ENCODE results near the gene KRT76.
A peak's percentile ranks its signal among the peaks of the same experiment; 100 is the strongest.

KRT76 gene

DNA sequence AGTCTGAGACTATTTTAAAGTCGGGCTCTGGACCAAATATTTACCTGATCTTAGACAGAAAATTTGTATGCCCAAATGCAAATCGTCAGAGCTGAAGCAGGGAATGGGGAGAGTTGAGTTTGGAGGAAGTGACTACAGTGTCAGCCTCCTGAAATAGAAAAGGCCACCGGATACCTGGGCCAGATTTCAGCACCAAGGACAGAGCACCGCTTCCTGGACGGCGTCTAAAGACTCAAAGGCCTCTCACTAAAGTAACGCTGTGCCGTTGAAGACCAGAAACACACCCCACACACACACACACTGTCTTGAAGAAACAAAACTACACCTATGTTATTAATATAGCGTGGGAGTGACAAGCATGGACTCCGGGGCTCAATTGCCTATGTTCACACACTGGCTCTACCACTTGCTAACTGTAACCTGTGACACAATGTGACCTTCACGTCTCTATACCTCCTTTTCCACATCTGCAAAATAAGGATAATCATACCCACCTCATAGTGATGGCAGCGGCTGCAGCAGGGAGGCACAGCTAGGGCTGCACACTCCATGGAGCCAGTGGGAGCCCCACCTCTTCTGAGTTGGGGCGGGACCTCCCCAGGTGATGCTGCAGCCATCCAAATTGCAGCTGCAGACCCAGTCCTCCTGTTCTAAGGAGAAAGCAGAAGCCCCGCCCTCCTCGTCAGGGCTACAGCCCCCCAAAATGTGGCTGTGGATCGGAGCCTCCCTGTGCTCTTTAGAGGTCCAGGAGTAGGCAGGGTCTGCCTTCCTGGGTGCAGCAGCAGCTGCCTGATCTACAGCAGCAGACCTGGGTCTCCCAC is 35.6 kb downstream of the KRT76 start:
- no peak overlapping the region for H2BK15ac ChIP-seq (replicated peaks; ENCODE audit: low read depth)
- no CpG with 5 or more reads among the region's 16 CpGs for WGBS (ENCODE audit: extremely low coverage, insufficient coverage, low lambda C conversion rate)
- no peak overlapping the region for H4K5ac ChIP-seq (ENCODE audit: low read length)
- H3K4me1 ChIP-seq (ENCODE audit: control insufficient read depth, low read depth, low read length), result no peaks in the 10 kb centered on the region
- peak; percentile 79 for DNase-seq
- H3K79me2 ChIP-seq (ENCODE audit: control insufficient read depth, insufficient read depth, low read length), result no peaks in the 10 kb centered on the region
- H3K36me3 ChIP-seq (ENCODE audit: control insufficient read depth, insufficient read depth, low read length), result no peaks in the 10 kb centered on the region
- H3K4me3 ChIP-seq (ENCODE audit: low read length), result no peak overlapping the region
- no peaks in the 10 kb centered on the region for H3K27me3 ChIP-seq (ENCODE audit: insufficient read depth, low read length, poor library complexity)
- H3K79me1 ChIP-seq (ENCODE audit: low read length), result no peaks in the 10 kb centered on the region
- no peak overlapping the region for H3K9ac ChIP-seq (ENCODE audit: low read length)
- no peak overlapping the region for H4K8ac ChIP-seq (ENCODE audit: low read depth, low read length)
- no peak overlapping the region for H3K4me2 ChIP-seq (ENCODE audit: low read length)
- H2BK120ac ChIP-seq (ENCODE audit: low read depth, low read length), result no peak overlapping the region
- H2AK5ac ChIP-seq (ENCODE audit: low read length), result no peak overlapping the region
- H3K18ac ChIP-seq (ENCODE audit: low read length), result no peak overlapping the region
- H3K56ac ChIP-seq (ENCODE audit: low read length), result no peak overlapping the region
- no peak overlapping the region for H3K4ac ChIP-seq (ENCODE audit: low read depth, low read length)
- H3K27ac ChIP-seq (ENCODE audit: low read depth, low read length), result no peak overlapping the region
- H3K23ac ChIP-seq (ENCODE audit: low read length), result no peak overlapping the region
- H2BK5ac ChIP-seq (ENCODE audit: low read length), result no peak overlapping the region

DNA sequence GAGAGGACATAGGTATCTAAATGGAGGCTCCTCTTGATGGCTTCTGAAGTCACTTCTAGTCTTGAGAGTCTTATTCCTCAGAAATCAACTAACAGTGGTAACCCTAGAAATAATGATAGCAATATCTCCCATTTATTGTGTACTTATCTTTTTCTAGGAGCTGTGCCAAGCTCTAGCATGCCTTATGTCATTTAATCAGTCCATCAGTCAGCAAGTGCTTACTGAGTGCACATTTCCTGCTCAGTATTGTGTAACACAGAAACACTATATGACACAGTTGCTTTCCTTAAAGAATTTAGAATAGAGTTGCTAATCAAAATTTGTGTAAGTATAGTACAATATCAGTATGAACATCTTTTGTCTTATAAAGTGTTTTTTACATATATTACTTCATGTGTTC is 36.6 kb downstream of the KRT76 start:
- Histone ChIP-seq H3K4me1 (ENCODE audit: control insufficient read depth, low read depth, low read length) (no peaks in the 10 kb centered on the region), H2BK5ac (ENCODE audit: low read length) (no peak overlapping the region), H3K4me2 (ENCODE audit: low read length) (no peak overlapping the region), H4K8ac (ENCODE audit: low read depth, low read length) (no peak overlapping the region), H3K27ac (ENCODE audit: low read depth, low read length) (no peak overlapping the region), H3K4me3 (ENCODE audit: low read length) (no peak overlapping the region), H3K27me3 (ENCODE audit: insufficient read depth, low read length, poor library complexity) (no peaks in the 10 kb centered on the region), H3K79me1 (ENCODE audit: low read length) (no peaks in the 10 kb centered on the region), H2BK120ac (ENCODE audit: low read depth, low read length) (no peak overlapping the region), H3K18ac (ENCODE audit: low read length) (no peak overlapping the region), H4K5ac (ENCODE audit: low read length) (no peak overlapping the region), H3K79me2 (ENCODE audit: control insufficient read depth, insufficient read depth, low read length) (no peaks in the 10 kb centered on the region), H2BK15ac (replicated peaks; ENCODE audit: low read depth) (no peak overlapping the region), H3K56ac (ENCODE audit: low read length) (no peak overlapping the region), H2AK5ac (ENCODE audit: low read length) (no peak overlapping the region), H3K23ac (ENCODE audit: low read length) (no peak overlapping the region), H3K9ac (ENCODE audit: low read length) (no peak overlapping the region), H3K4ac (ENCODE audit: low read depth, low read length) (no peak overlapping the region), H3K36me3 (ENCODE audit: control insufficient read depth, insufficient read depth, low read length) (no peaks in the 10 kb centered on the region)
- DNase-seq, result no peak

DNA sequence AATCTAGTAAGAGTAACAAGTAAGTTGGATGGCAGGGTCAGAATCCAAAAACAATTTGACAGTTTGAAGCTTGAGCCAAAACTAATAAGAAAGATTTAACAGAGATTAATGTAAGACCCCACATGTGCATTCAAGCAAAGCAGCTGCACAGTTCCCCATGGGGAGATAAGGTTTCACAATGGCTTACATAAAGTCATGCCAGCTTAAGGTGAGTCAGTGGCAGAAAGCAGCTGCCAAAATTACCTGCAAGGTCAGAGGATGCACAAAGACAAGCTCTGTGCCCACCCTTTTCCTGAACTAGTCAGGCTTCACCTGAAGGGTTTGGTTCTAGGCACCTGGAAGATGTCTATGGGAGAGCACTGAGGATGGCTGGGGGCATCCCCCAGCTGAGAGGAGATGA is 37.2 kb downstream of the KRT76 start:
- no peaks in the 10 kb centered on the region for H3K79me2 ChIP-seq (ENCODE audit: control insufficient read depth, insufficient read depth, low read length)
- no peak overlapping the region for H4K8ac ChIP-seq (ENCODE audit: low read depth, low read length)
- H3K4me1 ChIP-seq (ENCODE audit: control insufficient read depth, low read depth, low read length), result no peaks in the 10 kb centered on the region
- H2AK5ac ChIP-seq (ENCODE audit: low read length), result no peak overlapping the region
- H3K9ac ChIP-seq (ENCODE audit: low read length), result no peak overlapping the region
- H2BK15ac ChIP-seq (replicated peaks; ENCODE audit: low read depth), result no peak overlapping the region
- H3K18ac ChIP-seq (ENCODE audit: low read length), result no peak overlapping the region
- H3K27me3 ChIP-seq (ENCODE audit: insufficient read depth, low read length, poor library complexity), result no peaks in the 10 kb centered on the region
- H3K4ac ChIP-seq (ENCODE audit: low read depth, low read length), result no peak overlapping the region
- H4K5ac ChIP-seq (ENCODE audit: low read length), result no peak overlapping the region
- no peaks in the 10 kb centered on the region for H3K79me1 ChIP-seq (ENCODE audit: low read length)
- H2BK120ac ChIP-seq (ENCODE audit: low read depth, low read length), result no peak overlapping the region
- H2BK5ac ChIP-seq (ENCODE audit: low read length), result no peak overlapping the region
- no peak overlapping the region for H3K4me3 ChIP-seq (ENCODE audit: low read length)
- no peak overlapping the region for H3K56ac ChIP-seq (ENCODE audit: low read length)
- no peak overlapping the region for H3K23ac ChIP-seq (ENCODE audit: low read length)
- H3K36me3 ChIP-seq (ENCODE audit: control insufficient read depth, insufficient read depth, low read length), result no peaks in the 10 kb centered on the region
- H3K4me2 ChIP-seq (ENCODE audit: low read length), result no peak overlapping the region
- DNase-seq, result no peak
- no peak overlapping the region for H3K27ac ChIP-seq (ENCODE audit: low read depth, low read length)

DNA sequence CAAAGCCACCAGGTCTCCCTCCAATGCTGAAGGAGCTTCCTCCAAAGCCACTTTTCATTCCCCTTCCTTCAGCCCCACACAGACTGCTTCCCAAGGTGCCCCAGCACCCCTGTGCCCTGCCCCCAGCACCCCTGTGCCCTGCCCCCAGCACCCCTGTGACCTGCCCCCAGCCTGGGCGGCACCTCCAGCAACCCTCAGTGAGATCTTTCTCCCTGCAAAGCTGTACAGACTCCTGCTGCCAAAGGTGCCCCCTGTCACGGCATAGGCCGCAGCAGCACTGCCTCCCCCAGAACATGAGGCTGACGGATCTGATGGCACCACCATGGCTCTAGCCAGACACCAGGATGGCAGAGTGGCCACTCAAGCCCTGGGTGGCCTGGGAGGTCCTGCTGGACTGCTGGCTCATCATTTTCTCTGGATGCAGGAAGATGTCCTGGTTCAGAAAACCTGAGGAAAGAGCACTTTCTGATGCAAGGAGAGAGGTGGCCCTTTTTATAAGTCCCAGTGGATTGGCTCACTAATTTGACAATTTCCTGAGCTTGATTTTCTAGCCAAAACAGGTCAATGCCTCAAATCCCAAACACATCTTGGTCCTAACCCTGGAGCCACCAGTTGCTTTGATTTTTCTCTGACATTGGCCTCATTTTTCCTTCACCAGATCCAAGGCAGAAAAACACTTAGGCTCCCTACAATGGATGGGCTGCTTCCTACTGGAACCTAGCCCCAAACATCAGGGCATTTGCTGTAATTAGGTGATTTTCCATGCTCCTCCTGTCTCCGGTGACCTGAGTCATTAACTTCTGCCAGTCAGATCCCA is 41.1 kb downstream of the KRT76 start:
- Histone ChIP-seq H3K9ac (ENCODE audit: low read length) (no peak overlapping the region), H2AK5ac (ENCODE audit: low read length) (no peak overlapping the region), H3K79me1 (ENCODE audit: low read length) (no peaks in the 10 kb centered on the region), H2BK15ac (replicated peaks; ENCODE audit: low read depth) (no peak overlapping the region), H3K36me3 (ENCODE audit: control insufficient read depth, insufficient read depth, low read length) (no peaks in the 10 kb centered on the region), H3K56ac (ENCODE audit: low read length) (no peak overlapping the region), H3K79me2 (ENCODE audit: control insufficient read depth, insufficient read depth, low read length) (no peaks in the 10 kb centered on the region), H2BK5ac (ENCODE audit: low read length) (no peak overlapping the region), H3K27me3 (ENCODE audit: insufficient read depth, low read length, poor library complexity) (no peaks in the 10 kb centered on the region), H4K8ac (ENCODE audit: low read depth, low read length) (no peak overlapping the region), H3K23ac (ENCODE audit: low read length) (no peak overlapping the region), H3K18ac (ENCODE audit: low read length) (no peak overlapping the region), H3K4me2 (ENCODE audit: low read length) (no peak overlapping the region), H3K4ac (ENCODE audit: low read depth, low read length) (no peak overlapping the region), H3K4me1 (ENCODE audit: control insufficient read depth, low read depth, low read length) (no peaks in the 10 kb centered on the region), H4K5ac (ENCODE audit: low read length) (no peak overlapping the region), H2BK120ac (ENCODE audit: low read depth, low read length) (no peak overlapping the region), H3K27ac (ENCODE audit: low read depth, low read length) (no peak overlapping the region), H3K4me3 (ENCODE audit: low read length) (no peak overlapping the region)
- no CpG with 5 or more reads among the region's 5 CpGs for WGBS (ENCODE audit: extremely low coverage, insufficient coverage, low lambda C conversion rate)
- DNase-seq, result no peak

DNA sequence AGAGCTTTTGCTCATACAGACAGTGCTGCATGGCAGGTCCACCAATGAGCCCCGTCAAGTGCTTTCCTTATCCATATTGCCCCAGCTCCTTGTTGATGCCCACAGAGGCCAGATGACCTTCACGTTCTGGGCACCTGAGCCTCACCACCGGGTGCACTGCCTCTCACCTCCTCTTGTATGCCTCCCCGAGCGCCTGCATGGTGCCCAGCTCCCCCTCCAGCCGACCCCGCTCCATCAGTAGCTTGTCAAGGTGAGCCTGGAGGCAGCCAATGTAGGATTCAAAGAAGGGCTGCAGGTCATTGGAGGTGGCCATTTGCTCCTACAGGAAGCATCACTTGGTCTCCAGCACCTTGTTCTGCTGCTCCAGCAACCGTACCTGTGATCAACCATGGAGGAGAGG is 42.0 kb downstream of the KRT76 start:
- no peak overlapping the region for H3K56ac ChIP-seq (ENCODE audit: low read length)
- no peak overlapping the region for H2BK15ac ChIP-seq (replicated peaks; ENCODE audit: low read depth)
- no peaks in the 10 kb centered on the region for H3K79me2 ChIP-seq (ENCODE audit: control insufficient read depth, insufficient read depth, low read length)
- no peak overlapping the region for H3K18ac ChIP-seq (ENCODE audit: low read length)
- no peak overlapping the region for H2BK5ac ChIP-seq (ENCODE audit: low read length)
- H3K27me3 ChIP-seq (ENCODE audit: insufficient read depth, low read length, poor library complexity), result no peaks in the 10 kb centered on the region
- H3K27ac ChIP-seq (ENCODE audit: low read depth, low read length), result no peak overlapping the region
- no peak for DNase-seq
- H3K9ac ChIP-seq (ENCODE audit: low read length), result no peak overlapping the region
- H4K5ac ChIP-seq (ENCODE audit: low read length), result no peak overlapping the region
- no peak overlapping the region for H3K23ac ChIP-seq (ENCODE audit: low read length)
- H2BK120ac ChIP-seq (ENCODE audit: low read depth, low read length), result no peak overlapping the region
- H3K4me1 ChIP-seq (ENCODE audit: control insufficient read depth, low read depth, low read length), result no peaks in the 10 kb centered on the region
- H3K4me3 ChIP-seq (ENCODE audit: low read length), result no peak overlapping the region
- H3K36me3 ChIP-seq (ENCODE audit: control insufficient read depth, insufficient read depth, low read length), result no peaks in the 10 kb centered on the region
- H3K4me2 ChIP-seq (ENCODE audit: low read length), result no peak overlapping the region
- no peak overlapping the region for H4K8ac ChIP-seq (ENCODE audit: low read depth, low read length)
- no peak overlapping the region for H2AK5ac ChIP-seq (ENCODE audit: low read length)
- no peak overlapping the region for H3K4ac ChIP-seq (ENCODE audit: low read depth, low read length)
- no CpG with 5 or more reads among the region's 8 CpGs for WGBS (ENCODE audit: extremely low coverage, insufficient coverage, low lambda C conversion rate)
- H3K79me1 ChIP-seq (ENCODE audit: low read length), result no peaks in the 10 kb centered on the region

Data from mesendoderm (in vitro differentiated cells).